Glutamatergic neuron (in vitro differentiated cells): ENCODE results near the gene BPIFB6. TPM values are rescaled to one million over a fixed set of nuclear protein-coding genes. Genes with fewer than 3 reads are reported as not detected.

ENCODE experiments used
- DNase-seq: peaks from one replicate; pipeline ENCODE4 v3.0.0; 2022
- H3K27ac Mint-ChIP-seq: one replicate; pipeline ENCODE4 v1.8.0; 2020; ENCODE audit warnings: mild to moderate bottlenecking, mixed read lengths, inconsistent platforms; ENCODE audit not compliant: unreplicated experiment
- H3K27me3 Mint-ChIP-seq: one replicate; pipeline ENCODE4 v1.8.0; 2020; ENCODE audit warnings: mild to moderate bottlenecking, moderate library complexity, mixed read lengths, inconsistent platforms; ENCODE audit not compliant: unreplicated experiment
- H3K36me3 Mint-ChIP-seq: one replicate; pipeline ENCODE4 v1.8.0; 2020; ENCODE audit warnings: mild to moderate bottlenecking, mixed read lengths, inconsistent platforms; ENCODE audit not compliant: unreplicated experiment
- H3K4me1 Mint-ChIP-seq: one replicate; pipeline ENCODE4 v1.8.0; 2020; ENCODE audit warnings: mild to moderate bottlenecking, low read depth, mixed read lengths, inconsistent platforms; ENCODE audit not compliant: unreplicated experiment
- H3K4me3 Mint-ChIP-seq: one replicate; pipeline ENCODE4 v1.8.0; 2020; ENCODE audit warnings: mild to moderate bottlenecking, mixed read lengths, inconsistent platforms; ENCODE audit not compliant: unreplicated experiment
- H3K9me3 Mint-ChIP-seq: one replicate; pipeline ENCODE4 v1.8.0; 2020; ENCODE audit warnings: mild to moderate bottlenecking, moderate library complexity, mixed read lengths, inconsistent platforms; ENCODE audit not compliant: unreplicated experiment
- CTCF ChIP-seq: fragments of 200-600 bp; sonication (generic); IDR thresholded peaks from one replicate; pipeline ENCODE4 v1.5.0; 2021; ENCODE audit not compliant: partially characterized antibody, unreplicated experiment
- total RNA-seq: library from RNA; stranded (reverse); fragmentation: NEBNext Ultra II Directional; extraction: Animal tissue kit (Norgen Biotek cat#: 25700); gene quantifications from one replicate; pipeline ENCODE4 v1.2.1, GENCODE V29; 2021; ENCODE audit not compliant: unreplicated experiment

Gene BPIFB6
- total RNA-seq, 1 donor from 2014 or later = not detected

- Mint-ChIP-seq H3K36me3 (no peaks in the 10 kb centered on the region), H3K4me3 (no peak overlapping the region), H3K4me1 (no peaks in the 10 kb centered on the region), H3K27me3 (peaks cover 6% of the 10 kb centered on the region), H3K27ac (no peak overlapping the region), H3K9me3 (peaks cover 3% of the 10 kb centered on the region)
- no peak for TF ChIP-seq CTCF
- no peak for DNase-seq
Measured at GRCh38 chr20:33022694-33023438, 8.6 kb upstream of the BPIFB6 start.

GRCh38 chr20:33023439-33024242 lies 7.8 kb upstream of the BPIFB6 start:
- Mint-ChIP-seq H3K27ac (no peak overlapping the region), H3K9me3 (peaks cover 3% of the 10 kb centered on the region), H3K36me3 (no peaks in the 10 kb centered on the region), H3K4me3 (no peak overlapping the region), H3K27me3 (peaks cover 6% of the 10 kb centered on the region), H3K4me1 (no peaks in the 10 kb centered on the region)
- DNase-seq = no peak
- no peak for TF ChIP-seq CTCF

GRCh38 chr20:33024243-33024560 lies 7.2 kb upstream of the BPIFB6 start:
- DNase-seq = no peak
- peaks cover 6% of the 10 kb centered on the region for H3K27me3 Mint-ChIP-seq
- H3K36me3 Mint-ChIP-seq = no peaks in the 10 kb centered on the region
- no peaks in the 10 kb centered on the region for H3K4me1 Mint-ChIP-seq
- peaks cover 3% of the 10 kb centered on the region for H3K9me3 Mint-ChIP-seq
- TF ChIP-seq CTCF = no peak
- H3K4me3 Mint-ChIP-seq = no peak overlapping the region
- H3K27ac Mint-ChIP-seq = no peak overlapping the region

- no peak overlapping the region for H3K27ac Mint-ChIP-seq
- H3K27me3 Mint-ChIP-seq = peaks cover 6% of the 10 kb centered on the region
- no peak overlapping the region for H3K4me3 Mint-ChIP-seq
- H3K4me1 Mint-ChIP-seq = no peaks in the 10 kb centered on the region
- no peak for DNase-seq
- H3K9me3 Mint-ChIP-seq = peaks cover 3% of the 10 kb centered on the region
- no peak for TF ChIP-seq CTCF
- no peaks in the 10 kb centered on the region for H3K36me3 Mint-ChIP-seq
Measured at GRCh38 chr20:33024609-33025317, 6.7 kb upstream of the BPIFB6 start.
